GM06990 (cell line): Measurements from ENCODE around the gene DKC1.

Experiments used
- DNase-seq: peaks from one replicate; pipeline ENCODE4 v3.0.0-alpha.2; 2011; ENCODE audit not compliant: insufficient read length; ENCODE audit errors: extremely low read depth
- H3K27me3 ChIP-seq: replicated peaks from 2 replicates; pipeline ENCODE4 v1.6.0; 2011; ENCODE audit warnings: low read length; ENCODE audit not compliant: control insufficient read depth, insufficient read depth
- H3K36me3 ChIP-seq: 2 replicates; pipeline ENCODE4 v1.5.1; 2011; ENCODE audit warnings: low read length; ENCODE audit not compliant: control insufficient read depth, insufficient read depth
- H3K4me3 ChIP-seq: replicated peaks from 2 replicates; pipeline ENCODE4 v1.5.1; 2011; ENCODE audit warnings: low read depth, mild to moderate bottlenecking, control low read depth, low read length
- TF ChIP-seq, protein P1 (sequence below): IDR thresholded peaks from 2 replicates; pipeline ENCODE4 v1.5.1; 2011; ENCODE audit warnings: low read length, control low read depth, mild to moderate bottlenecking, inconsistent platforms; ENCODE audit not compliant: insufficient read depth, poor library complexity, severe bottlenecking

Gene DKC1

DNA sequence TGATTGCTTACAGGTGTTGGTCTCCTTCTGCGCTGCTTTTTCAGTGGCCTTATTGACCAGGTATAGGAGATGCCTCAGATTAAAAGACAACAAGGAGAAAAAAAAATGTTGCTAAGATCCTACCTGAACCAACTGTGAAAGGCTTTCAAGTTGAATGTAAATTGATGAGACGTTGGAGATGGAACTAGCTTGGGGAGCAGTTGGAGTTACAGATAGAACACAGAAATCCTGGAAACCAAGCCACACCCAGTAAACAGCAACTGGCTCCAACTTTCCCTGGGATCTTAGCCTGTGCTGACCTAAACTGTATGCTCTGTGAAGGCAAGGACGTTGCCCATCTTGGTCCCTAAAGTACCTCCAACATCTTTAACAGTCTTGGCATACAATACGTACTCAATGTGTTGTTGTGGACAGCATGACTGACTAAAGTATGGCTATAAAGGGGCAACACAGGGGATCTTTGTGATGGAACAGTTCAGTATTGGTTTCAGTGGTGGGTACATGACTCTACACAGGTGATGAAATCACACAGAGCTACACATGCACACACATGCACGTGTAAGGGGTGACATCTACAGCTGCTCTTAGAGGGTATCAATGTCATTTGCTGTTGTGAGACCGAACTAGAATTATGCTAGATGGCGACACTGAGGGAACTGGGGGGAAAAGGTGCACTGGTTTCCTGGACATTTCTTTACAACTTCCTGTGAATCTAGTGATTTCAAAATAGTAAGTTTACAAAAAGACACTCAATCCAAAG is 34.1 kb upstream of the DKC1 start:
- H3K27me3 ChIP-seq: no peaks in the 10 kb centered on the region
- no peak overlapping the region for H3K4me3 ChIP-seq
- no peak for DNase-seq
- no peaks in the 10 kb centered on the region for H3K36me3 ChIP-seq
- TF ChIP-seq, protein P1, sequence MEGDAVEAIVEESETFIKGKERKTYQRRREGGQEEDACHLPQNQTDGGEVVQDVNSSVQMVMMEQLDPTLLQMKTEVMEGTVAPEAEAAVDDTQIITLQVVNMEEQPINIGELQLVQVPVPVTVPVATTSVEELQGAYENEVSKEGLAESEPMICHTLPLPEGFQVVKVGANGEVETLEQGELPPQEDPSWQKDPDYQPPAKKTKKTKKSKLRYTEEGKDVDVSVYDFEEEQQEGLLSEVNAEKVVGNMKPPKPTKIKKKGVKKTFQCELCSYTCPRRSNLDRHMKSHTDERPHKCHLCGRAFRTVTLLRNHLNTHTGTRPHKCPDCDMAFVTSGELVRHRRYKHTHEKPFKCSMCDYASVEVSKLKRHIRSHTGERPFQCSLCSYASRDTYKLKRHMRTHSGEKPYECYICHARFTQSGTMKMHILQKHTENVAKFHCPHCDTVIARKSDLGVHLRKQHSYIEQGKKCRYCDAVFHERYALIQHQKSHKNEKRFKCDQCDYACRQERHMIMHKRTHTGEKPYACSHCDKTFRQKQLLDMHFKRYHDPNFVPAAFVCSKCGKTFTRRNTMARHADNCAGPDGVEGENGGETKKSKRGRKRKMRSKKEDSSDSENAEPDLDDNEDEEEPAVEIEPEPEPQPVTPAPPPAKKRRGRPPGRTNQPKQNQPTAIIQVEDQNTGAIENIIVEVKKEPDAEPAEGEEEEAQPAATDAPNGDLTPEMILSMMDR: no peak

DNA sequence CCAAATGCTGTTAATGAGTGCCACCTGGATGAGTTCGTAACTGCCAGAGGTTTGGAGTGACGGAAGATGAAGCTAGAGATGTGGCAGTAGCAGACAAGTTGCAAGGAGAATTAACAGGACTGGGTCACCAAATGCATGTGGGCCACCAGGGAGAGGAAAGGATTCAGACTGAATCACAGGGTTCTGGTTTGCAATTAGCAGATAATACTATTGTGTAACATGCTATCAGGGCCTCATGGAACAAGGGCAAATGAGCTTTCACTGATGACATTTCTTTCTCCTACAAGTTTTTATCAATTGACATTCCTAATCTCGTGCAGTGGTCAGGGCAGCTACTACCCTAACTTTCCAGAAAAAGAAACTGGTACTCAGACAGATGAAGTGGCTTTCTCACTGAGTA is 33.2 kb upstream of the DKC1 start:
- H3K36me3 ChIP-seq: no peaks in the 10 kb centered on the region
- H3K27me3 ChIP-seq: no peaks in the 10 kb centered on the region
- no peak for DNase-seq
- TF ChIP-seq, protein P1: no peak
- H3K4me3 ChIP-seq: no peak overlapping the region

DNA sequence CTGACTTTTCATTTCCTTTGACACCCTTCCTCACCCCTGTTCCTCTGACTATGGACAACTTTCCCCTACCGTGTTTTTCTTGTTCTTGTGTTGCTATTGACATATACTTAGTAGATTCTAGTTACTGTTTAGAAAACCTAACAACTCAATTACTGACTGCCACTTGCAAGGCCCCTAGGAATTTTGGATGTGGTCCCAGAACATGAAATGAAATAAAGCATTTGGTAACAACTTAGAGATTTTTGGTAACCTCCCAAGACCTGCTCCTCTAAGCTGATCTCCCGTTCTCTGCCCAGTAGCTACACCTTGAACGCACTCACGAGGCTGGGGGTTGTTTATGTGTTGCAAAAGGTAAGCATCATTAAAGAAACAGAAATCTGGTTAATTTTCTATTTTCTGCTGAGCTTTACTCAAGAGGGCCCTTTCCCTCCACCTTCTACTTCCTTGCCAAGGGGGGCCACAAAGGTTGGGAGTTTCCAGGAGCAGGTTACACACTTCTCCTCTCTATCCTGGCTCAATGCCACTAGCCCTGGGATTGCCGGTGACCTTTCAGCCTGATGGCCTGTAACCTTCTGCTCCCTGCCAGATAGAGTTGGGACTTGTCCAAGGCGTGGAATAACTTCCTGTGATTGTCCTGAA is 32.3 kb upstream of the DKC1 start:
- DNase-seq: no peak
- TF ChIP-seq, protein P1: no peak
- Histone ChIP-seq H3K36me3 (no peaks in the 10 kb centered on the region), H3K4me3 (no peak overlapping the region), H3K27me3 (no peaks in the 10 kb centered on the region)

DNA sequence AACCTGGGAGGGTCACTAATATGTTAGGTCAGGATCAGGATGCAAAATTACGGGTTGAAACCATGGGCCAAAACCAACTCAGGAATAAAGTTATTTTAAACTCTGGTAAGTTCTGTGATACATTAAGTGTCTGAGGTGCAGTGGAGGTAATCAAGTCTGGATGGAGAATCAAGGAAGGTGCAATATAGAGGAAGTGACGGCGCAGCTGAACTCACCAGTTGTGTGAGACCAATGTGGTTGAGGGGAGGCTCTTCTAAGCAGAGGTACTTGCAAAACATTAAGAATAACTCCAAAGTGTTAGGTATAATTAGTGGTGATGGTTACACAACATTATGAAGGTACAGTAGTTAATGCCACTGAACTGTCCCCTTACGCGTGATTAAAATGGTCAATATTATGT is 31.5 kb upstream of the DKC1 start:
- TF ChIP-seq, protein P1: no peak
- H3K4me3 ChIP-seq: no peak overlapping the region
- no peak for DNase-seq
- no peaks in the 10 kb centered on the region for H3K36me3 ChIP-seq
- H3K27me3 ChIP-seq: no peaks in the 10 kb centered on the region

DNA sequence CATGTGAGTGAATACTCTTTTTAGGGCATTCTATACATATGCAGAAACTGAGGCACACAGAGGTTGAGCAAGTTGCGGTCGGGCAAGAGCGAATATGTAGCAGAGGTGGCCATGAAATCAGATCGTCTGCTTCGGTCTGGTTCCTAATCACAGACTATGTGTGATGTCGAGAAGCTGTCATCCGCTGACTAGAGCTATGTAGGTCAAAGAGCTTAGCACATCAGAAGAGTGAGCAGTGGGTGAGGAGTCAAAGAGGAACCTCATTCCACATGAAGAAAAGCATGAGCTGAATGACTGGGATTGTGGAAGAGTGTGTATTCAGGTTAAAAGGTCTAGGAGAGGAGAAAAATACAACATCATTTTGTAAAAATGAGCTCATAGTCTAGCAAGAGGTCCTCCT is 30.8 kb upstream of the DKC1 start:
- no peaks in the 10 kb centered on the region for H3K36me3 ChIP-seq
- H3K4me3 ChIP-seq: no peak overlapping the region
- DNase-seq: no peak
- no peaks in the 10 kb centered on the region for H3K27me3 ChIP-seq
- TF ChIP-seq, protein P1: no peak
